ENCODE results near the gene CAPZA1. TPM values are rescaled to one million over a fixed set of nuclear protein-coding genes. Genes with fewer than 3 reads are reported as not detected.

Gene CAPZA1
- total RNA-seq, 1 experiment from 2014 or later: 171 TPM

GRCh38 chr1:112633628-112634027 lies 14.0 kb downstream of the CAPZA1 start:
- ChIA-PET POLR2A (ENCODE audit: low non-redundant PET) (no interaction called here), CTCF (no interaction called here)
- H3K4me1 ChIP-seq (ENCODE audit: insufficient read depth, low read length, poor library complexity, severe bottlenecking): peaks cover 12% of the 10 kb centered on the region
- DNase-seq (ENCODE audit: low spot score): no peak
- H3K27ac ChIP-seq (ENCODE audit: low read depth, low read length, poor library complexity, severe bottlenecking): no peak overlapping the region
- no peaks in the 10 kb centered on the region for H3K9me3 ChIP-seq (ENCODE audit: low read depth, low read length, poor library complexity, severe bottlenecking)
- BruUV-seq (replicated peaks): no TSS peak
- TF ChIP-seq CTCF (conservative IDR thresholded peaks at IDR 0.05; ENCODE audit: low read depth, low read length): no peak
- TF ChIP-seq EZH2 (IDR thresholded peaks at IDR 0.05; ENCODE audit: borderline replicate concordance, low read depth, low read length, poor library complexity, severe bottlenecking): no peak
- no peaks in the 10 kb centered on the region for H3K36me3 ChIP-seq (ENCODE audit: insufficient read depth, low read length, poor library complexity, severe bottlenecking)
- no peaks in the 10 kb centered on the region for H3K27me3 ChIP-seq (replicated peaks; ENCODE audit: insufficient read depth, low read depth, low read length, poor library complexity)
- H3K4me3 ChIP-seq (ENCODE audit: low read depth, low read length, poor library complexity, severe bottlenecking): no peak overlapping the region
- intact Hi-C loops (cut with micrococcal nuclease; ENCODE audit: unreplicated experiment): no loop called here

GRCh38 chr1:112634367-112634766 lies 14.7 kb downstream of the CAPZA1 start:
- no TSS peak for BruUV-seq (replicated peaks)
- peaks cover 12% of the 10 kb centered on the region for H3K4me1 ChIP-seq (ENCODE audit: insufficient read depth, low read length, poor library complexity, severe bottlenecking)
- intact Hi-C loops (cut with micrococcal nuclease; ENCODE audit: unreplicated experiment): no loop called here
- POLR2A ChIA-PET (ENCODE audit: low non-redundant PET): no interaction called here
- TF ChIP-seq EZH2 (IDR thresholded peaks at IDR 0.05; ENCODE audit: borderline replicate concordance, low read depth, low read length, poor library complexity, severe bottlenecking) (no peak), CTCF (conservative IDR thresholded peaks at IDR 0.05; ENCODE audit: low read depth, low read length) (no peak)
- H3K27me3 ChIP-seq (replicated peaks; ENCODE audit: insufficient read depth, low read depth, low read length, poor library complexity): no peaks in the 10 kb centered on the region
- H3K4me3 ChIP-seq (ENCODE audit: low read depth, low read length, poor library complexity, severe bottlenecking): no peak overlapping the region
- H3K27ac ChIP-seq (ENCODE audit: low read depth, low read length, poor library complexity, severe bottlenecking): no peak overlapping the region
- H3K36me3 ChIP-seq (ENCODE audit: insufficient read depth, low read length, poor library complexity, severe bottlenecking): no peaks in the 10 kb centered on the region
- no peaks in the 10 kb centered on the region for H3K9me3 ChIP-seq (ENCODE audit: low read depth, low read length, poor library complexity, severe bottlenecking)
- CTCF ChIA-PET: no interaction called here
- no peak for DNase-seq (ENCODE audit: low spot score)

GRCh38 chr1:112636056-112636455 lies 16.4 kb downstream of the CAPZA1 start:
- peaks cover 12% of the 10 kb centered on the region for H3K4me1 ChIP-seq (ENCODE audit: insufficient read depth, low read length, poor library complexity, severe bottlenecking)
- no peaks in the 10 kb centered on the region for H3K9me3 ChIP-seq (ENCODE audit: low read depth, low read length, poor library complexity, severe bottlenecking)
- POLR2A ChIA-PET (ENCODE audit: low non-redundant PET): no interaction called here
- H3K27ac ChIP-seq (ENCODE audit: low read depth, low read length, poor library complexity, severe bottlenecking): no peak overlapping the region
- intact Hi-C loops (cut with micrococcal nuclease; ENCODE audit: unreplicated experiment): no loop called here
- H3K36me3 ChIP-seq (ENCODE audit: insufficient read depth, low read length, poor library complexity, severe bottlenecking): no peaks in the 10 kb centered on the region
- CTCF ChIA-PET: interaction anchor here (0.6 kb wide), 1 partner anchor 436 kb away, joined by 6 read pairs; no protein-coding TSS in a partner anchor
- DNase-seq (ENCODE audit: low spot score): no peak
- H3K27me3 ChIP-seq (replicated peaks; ENCODE audit: insufficient read depth, low read depth, low read length, poor library complexity): no peaks in the 10 kb centered on the region
- no peak overlapping the region for H3K4me3 ChIP-seq (ENCODE audit: low read depth, low read length, poor library complexity, severe bottlenecking)
- TF ChIP-seq EZH2 (IDR thresholded peaks at IDR 0.05; ENCODE audit: borderline replicate concordance, low read depth, low read length, poor library complexity, severe bottlenecking) (no peak), CTCF (conservative IDR thresholded peaks at IDR 0.05; ENCODE audit: low read depth, low read length) (no peak)
- no TSS peak for BruUV-seq (replicated peaks)
